ENCODE data around the gene GHR.

DNA sequence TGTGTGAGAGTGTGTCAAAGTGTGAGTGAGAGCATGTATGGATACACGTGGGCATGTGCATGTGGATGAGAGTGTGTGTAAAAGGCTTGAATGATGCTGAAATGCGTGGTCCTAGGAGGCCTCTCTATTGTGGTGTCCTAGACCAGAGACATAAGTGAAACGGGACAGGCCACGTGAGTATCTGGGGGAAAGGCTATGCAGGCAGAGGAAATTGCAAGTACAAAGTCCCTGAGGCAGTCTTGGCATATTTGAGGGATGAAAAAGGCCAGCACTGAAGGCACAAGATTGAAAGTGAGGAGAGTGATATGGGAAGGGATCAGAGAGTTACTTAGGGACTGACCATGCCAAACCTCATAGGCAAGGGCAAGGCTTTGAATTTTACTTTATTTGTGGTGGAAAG lies 266.2 kb downstream of the GHR start:
- TF ChIP-seq, protein P1, sequence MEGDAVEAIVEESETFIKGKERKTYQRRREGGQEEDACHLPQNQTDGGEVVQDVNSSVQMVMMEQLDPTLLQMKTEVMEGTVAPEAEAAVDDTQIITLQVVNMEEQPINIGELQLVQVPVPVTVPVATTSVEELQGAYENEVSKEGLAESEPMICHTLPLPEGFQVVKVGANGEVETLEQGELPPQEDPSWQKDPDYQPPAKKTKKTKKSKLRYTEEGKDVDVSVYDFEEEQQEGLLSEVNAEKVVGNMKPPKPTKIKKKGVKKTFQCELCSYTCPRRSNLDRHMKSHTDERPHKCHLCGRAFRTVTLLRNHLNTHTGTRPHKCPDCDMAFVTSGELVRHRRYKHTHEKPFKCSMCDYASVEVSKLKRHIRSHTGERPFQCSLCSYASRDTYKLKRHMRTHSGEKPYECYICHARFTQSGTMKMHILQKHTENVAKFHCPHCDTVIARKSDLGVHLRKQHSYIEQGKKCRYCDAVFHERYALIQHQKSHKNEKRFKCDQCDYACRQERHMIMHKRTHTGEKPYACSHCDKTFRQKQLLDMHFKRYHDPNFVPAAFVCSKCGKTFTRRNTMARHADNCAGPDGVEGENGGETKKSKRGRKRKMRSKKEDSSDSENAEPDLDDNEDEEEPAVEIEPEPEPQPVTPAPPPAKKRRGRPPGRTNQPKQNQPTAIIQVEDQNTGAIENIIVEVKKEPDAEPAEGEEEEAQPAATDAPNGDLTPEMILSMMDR (IDR thresholded peaks at IDR 0.05): no peak
- no peak for TF ChIP-seq POLR2A (IDR thresholded peaks at IDR 0.05)
